K562 (cell line): ENCODE measurements around the gene HP1BP3. TPM values are rescaled to one million over a fixed set of nuclear protein-coding genes. Genes with fewer than 3 reads are reported as not detected.

Source experiments
- BRD9 ChIP-seq: fragments of 450-650 bp; IDR thresholded peaks from 2 replicates; pipeline ENCODE4 v1.6.1; 2018; ENCODE audit warnings: low read depth; ENCODE audit not compliant: partially characterized antibody
- HDAC1 ChIP-seq, 2 experiments: fragments of 450-650 bp; IDR thresholded peaks; 2 replicates each; pipeline ENCODE4 v1.6.1; 2016 to 2017; ENCODE audit warnings: inconsistent platforms in 1 of 2, mild to moderate bottlenecking in 1 of 2, moderate library complexity in 1 of 2
- MLLT1 ChIP-seq, 2 experiments: fragments of 450-650 bp; IDR thresholded peaks; 2 replicates each; pipeline ENCODE4 v1.6.1; 2016
- NCOR1 ChIP-seq: fragments of 450-650 bp; IDR thresholded peaks from 2 replicates; pipeline ENCODE4 v1.6.1; 2016; ENCODE audit warnings: mild to moderate bottlenecking, moderate library complexity
- PRMT5 ChIP-seq: sonication (generic); formaldehyde crosslinking; IDR thresholded peaks from 2 replicates; pipeline ENCODE4 v1.5.0; 2020; ENCODE audit warnings: missing genetic modification reagents
- SETDB1 ChIP-seq: IDR thresholded peaks from one replicate; pipeline ENCODE4 v1.6.1; 2012; ENCODE audit warnings: low read length, control low read depth, inconsistent platforms
- SMARCA4 ChIP-seq: fragments of 450-650 bp; IDR thresholded peaks from 2 replicates; pipeline ENCODE4 v1.6.1; 2016
- ZBTB17 ChIP-seq: fragments of 450-650 bp; formaldehyde crosslinking; IDR thresholded peaks from 2 replicates; pipeline ENCODE4 v1.4.0; 2020; ENCODE audit warnings: mild to moderate bottlenecking
- ZZZ3 ChIP-seq: fragments of 450-650 bp; IDR thresholded peaks from 2 replicates; pipeline ENCODE4 v1.6.1; 2016; ENCODE audit warnings: antibody characterized with exemption, mild to moderate bottlenecking, moderate library complexity
- polyA plus RNA-seq, 8 experiments: library from polyadenylated mRNA; depleted of rRNA in 4 of 8; stranded (reverse) in 5 of 8; unstranded in 3 of 8; fragments of >200 nt; fragmentation: Nextera tagmentation in 2 of 8; fragmentation: Illumina TruSeq in 1 of 8; extraction: Ambion mirVana in 2 of 8; extraction: Trizol in 1 of 8; gene quantifications; 2 replicates each; pipeline versions ENCODE4 v1.2.1 to v1.2.3, GENCODE V29; 2011 to 2014; ENCODE audit warnings: inconsistent platforms in 1 of 8, missing spikeins in 1 of 8
- total RNA-seq, 7 experiments: library from RNA; depleted of rRNA in 6 of 7; stranded (reverse); fragments of >200 nt in 6 of 7; fragmentation: Illumina TruSeq in 2 of 7; extraction: Trizol in 2 of 7; gene quantifications; 2 replicates each; pipeline versions ENCODE4 v1.2.1 to v1.2.3, GENCODE V29; 2011 to 2021; ENCODE audit warnings: low replicate concordance in 1 of 7
- TF ChIP-seq, protein P1 (sequence below), 3 experiments: fragments of 200-800 bp in 1 of 3; fragments of 250-450 bp in 1 of 3; fragments of 450-650 bp in 1 of 3; sonication (Bioruptor Pico) in 1 of 3; sonication (Bioruptor generic) in 1 of 3; formaldehyde crosslinking in 1 of 3; IDR thresholded peaks; 2 replicates each; pipeline versions ENCODE4 v1.6.1 to v1.8.0; 2016 to 2022; ENCODE audit warnings: mild to moderate bottlenecking in 2 of 3, missing genetic modification characterization in 2 of 3, missing compliant biosample characterization in 1 of 3, moderate library complexity in 1 of 3
- TF ChIP-seq, protein P2 (sequence below): IDR thresholded peaks from 2 replicates; pipeline ENCODE4 v1.6.1; 2016; ENCODE audit warnings: missing genetic modification characterization, missing compliant biosample characterization
- TF ChIP-seq, protein P3 (sequence below): sonication (generic); formaldehyde crosslinking; IDR thresholded peaks from 2 replicates; pipeline ENCODE4 v1.8.0; 2022; ENCODE audit warnings: missing genetic modification reagents, mild to moderate bottlenecking, moderate library complexity, borderline replicate concordance

HP1BP3 gene
- total and polyA plus RNA-seq, 9 of the 15 experiments (the other 6 are each of a cell fraction or from before 2014, with no cell fraction given): 57.3 to 513 (median 240) TPM

- TF ChIP-seq, protein P1, sequence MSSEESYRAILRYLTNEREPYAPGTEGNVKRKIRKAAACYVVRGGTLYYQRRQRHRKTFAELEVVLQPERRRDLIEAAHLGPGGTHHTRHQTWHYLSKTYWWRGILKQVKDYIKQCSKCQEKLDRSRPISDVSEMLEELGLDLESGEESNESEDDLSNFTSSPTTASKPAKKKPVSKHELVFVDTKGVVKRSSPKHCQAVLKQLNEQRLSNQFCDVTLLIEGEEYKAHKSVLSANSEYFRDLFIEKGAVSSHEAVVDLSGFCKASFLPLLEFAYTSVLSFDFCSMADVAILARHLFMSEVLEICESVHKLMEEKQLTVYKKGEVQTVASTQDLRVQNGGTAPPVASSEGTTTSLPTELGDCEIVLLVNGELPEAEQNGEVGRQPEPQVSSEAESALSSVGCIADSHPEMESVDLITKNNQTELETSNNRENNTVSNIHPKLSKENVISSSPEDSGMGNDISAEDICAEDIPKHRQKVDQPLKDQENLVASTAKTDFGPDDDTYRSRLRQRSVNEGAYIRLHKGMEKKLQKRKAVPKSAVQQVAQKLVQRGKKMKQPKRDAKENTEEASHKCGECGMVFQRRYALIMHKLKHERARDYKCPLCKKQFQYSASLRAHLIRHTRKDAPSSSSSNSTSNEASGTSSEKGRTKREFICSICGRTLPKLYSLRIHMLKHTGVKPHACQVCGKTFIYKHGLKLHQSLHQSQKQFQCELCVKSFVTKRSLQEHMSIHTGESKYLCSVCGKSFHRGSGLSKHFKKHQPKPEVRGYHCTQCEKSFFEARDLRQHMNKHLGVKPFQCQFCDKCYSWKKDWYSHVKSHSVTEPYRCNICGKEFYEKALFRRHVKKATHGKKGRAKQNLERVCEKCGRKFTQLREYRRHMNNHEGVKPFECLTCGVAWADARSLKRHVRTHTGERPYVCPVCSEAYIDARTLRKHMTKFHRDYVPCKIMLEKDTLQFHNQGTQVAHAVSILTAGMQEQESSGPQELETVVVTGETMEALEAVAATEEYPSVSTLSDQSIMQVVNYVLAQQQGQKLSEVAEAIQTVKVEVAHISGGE (CRISPR knock-in tag; IDR thresholded peaks at IDR 0.05): peak in 2 of 3 experiments; percentile 48 to 75; a peak in 2 of 6 replicates
- TF ChIP-seq ZBTB17 (CRISPR knock-in tag) (peak; percentile 59), SETDB1 (no peak), PRMT5 (CRISPR knock-in tag) (peak; percentile 23; the same call in 1 of the 2 replicates), MLLT1 (IDR thresholded peaks at IDR 0.05) (peak; percentile 43 to 83; a peak in 3 of 4 replicates), ZZZ3 (no peak), SMARCA4 (no peak), NCOR1 (peak; percentile 14; the same call in 1 of the 2 replicates), BRD9 (no peak), HDAC1 (IDR thresholded peaks at IDR 0.05) (peak in 1 of 2 experiments; percentile 85; a peak in 2 of 4 replicates)
- TF ChIP-seq, protein P2, sequence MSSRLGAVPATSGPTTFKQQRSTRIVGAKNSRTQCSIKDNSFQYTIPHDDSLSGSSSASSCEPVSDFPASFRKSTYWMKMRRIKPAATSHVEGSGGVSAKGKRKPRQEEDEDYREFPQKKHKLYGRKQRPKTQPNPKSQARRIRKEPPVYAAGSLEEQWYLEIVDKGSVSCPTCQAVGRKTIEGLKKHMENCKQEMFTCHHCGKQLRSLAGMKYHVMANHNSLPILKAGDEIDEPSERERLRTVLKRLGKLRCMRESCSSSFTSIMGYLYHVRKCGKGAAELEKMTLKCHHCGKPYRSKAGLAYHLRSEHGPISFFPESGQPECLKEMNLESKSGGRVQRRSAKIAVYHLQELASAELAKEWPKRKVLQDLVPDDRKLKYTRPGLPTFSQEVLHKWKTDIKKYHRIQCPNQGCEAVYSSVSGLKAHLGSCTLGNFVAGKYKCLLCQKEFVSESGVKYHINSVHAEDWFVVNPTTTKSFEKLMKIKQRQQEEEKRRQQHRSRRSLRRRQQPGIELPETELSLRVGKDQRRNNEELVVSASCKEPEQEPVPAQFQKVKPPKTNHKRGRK (tag): no peak
- TF ChIP-seq, protein P3, sequence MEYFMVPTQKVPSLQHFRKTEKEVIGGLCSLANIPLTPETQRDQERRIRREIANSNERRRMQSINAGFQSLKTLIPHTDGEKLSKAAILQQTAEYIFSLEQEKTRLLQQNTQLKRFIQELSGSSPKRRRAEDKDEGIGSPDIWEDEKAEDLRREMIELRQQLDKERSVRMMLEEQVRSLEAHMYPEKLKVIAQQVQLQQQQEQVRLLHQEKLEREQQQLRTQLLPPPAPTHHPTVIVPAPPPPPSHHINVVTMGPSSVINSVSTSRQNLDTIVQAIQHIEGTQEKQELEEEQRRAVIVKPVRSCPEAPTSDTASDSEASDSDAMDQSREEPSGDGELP (CRISPR knock-in tag): peak; percentile 76; the same call in 1 of the 2 replicates
These were observed 666 bp downstream of the HP1BP3 start (continued) for GRCh38 chr1:20786253-20787028.
